Activated CD8-positive, alpha-beta T cell treated with anti-CD3 and anti-CD28 coated beads, Interleukin-2, amount 10 ng/mL, durations not matched to agents 7 days and 5 days (primary cell): ENCODE measurements around the gene NPB. TPM values are rescaled to one million over a fixed set of nuclear protein-coding genes. Genes with fewer than 3 reads are reported as not detected.

Experiments
- ATAC-seq: fragments of 150-1000 bp; cut with Tn5 transposase; one replicate; pipeline ENCODE4 v1.10.0; 2021; ENCODE audit warnings: moderate library complexity
- CTCF ChIA-PET: fragments of 350-600 bp; sonication (Branson Sonifier 250); formaldehyde crosslinking; loops from one replicate; lab custom pipeline; 2021; ENCODE audit warnings: antibody characterized with exemption; lab: Charles Lee
- POLR2A ChIA-PET: fragments of 350-600 bp; sonication (Branson Sonifier 250); formaldehyde crosslinking; loops from one replicate; lab custom pipeline; 2021; ENCODE audit warnings: antibody characterized with exemption; lab: Charles Lee
- DNase-seq: peaks from one replicate; pipeline ENCODE4 v3.0.0-alpha.2; 2020
- H3K27ac Mint-ChIP-seq: one replicate; pipeline ENCODE4 v1.8.0; 2021; ENCODE audit warnings: mild to moderate bottlenecking, mixed read lengths
- H3K27me3 Mint-ChIP-seq: one replicate; pipeline ENCODE4 v1.8.0; 2021; ENCODE audit warnings: low read depth, mixed read lengths
- H3K36me3 Mint-ChIP-seq: one replicate; pipeline ENCODE4 v1.8.0; 2021; ENCODE audit warnings: low read depth, mixed read lengths
- H3K4me1 Mint-ChIP-seq: one replicate; pipeline ENCODE4 v1.8.0; 2021; ENCODE audit warnings: low read depth, mixed read lengths
- H3K4me3 Mint-ChIP-seq: one replicate; pipeline ENCODE4 v1.8.0; 2021; ENCODE audit warnings: mild to moderate bottlenecking, mixed read lengths
- H3K9me3 Mint-ChIP-seq: one replicate; pipeline ENCODE4 v1.8.0; 2022; ENCODE audit warnings: mixed read lengths; ENCODE audit not compliant: insufficient read depth
- total RNA-seq, 2 experiments: library from RNA; stranded (reverse); gene quantifications; one replicate each; pipeline ENCODE4 v1.2.3, GENCODE V29; 2021

Gene NPB
- total RNA-seq, 2 experiments from 2014 or later, result 0.18 to 0.55 TPM

DNA sequence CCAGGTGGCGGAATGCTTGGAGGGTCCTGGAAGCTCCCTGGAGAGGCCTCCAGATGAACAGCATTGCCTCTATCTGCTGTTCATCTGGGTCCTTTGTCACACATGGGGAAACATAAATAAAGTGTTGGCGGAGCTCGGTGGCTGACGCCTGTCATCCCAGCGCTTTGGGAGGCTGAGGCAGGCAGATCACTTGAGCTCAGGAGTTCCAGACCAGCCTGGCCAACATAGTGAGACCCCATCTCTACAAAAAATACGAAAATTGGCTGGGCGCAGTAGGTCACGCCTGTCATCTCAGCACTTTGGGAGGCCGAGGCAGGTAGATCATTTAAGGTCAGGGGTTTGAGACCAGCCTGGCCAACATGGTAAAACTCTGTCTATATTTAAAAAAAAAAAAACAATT is 42.8 kb downstream of the NPB start:
- H3K27me3 Mint-ChIP-seq, result no peaks in the 10 kb centered on the region
- ChIA-PET POLR2A (no interaction called here), CTCF (interaction anchor here (1.0 kb wide), 1 partner anchor 15 kb away, joined by 3 read pairs; no protein-coding TSS in a partner anchor)
- H3K27ac Mint-ChIP-seq, result no peak overlapping the region
- H3K9me3 Mint-ChIP-seq, result no peaks in the 10 kb centered on the region
- DNase-seq (no peak), ATAC-seq (no peak)
- no peaks in the 10 kb centered on the region for H3K4me1 Mint-ChIP-seq
- H3K4me3 Mint-ChIP-seq, result no peak overlapping the region
- H3K36me3 Mint-ChIP-seq, result no peaks in the 10 kb centered on the region

GRCh38 chr17:81947189-81947588 is 45.2 kb downstream of the NPB start, which contains the start of gene MYADML2:
TSS of gene MYADML2 (minus strand) at chr17:81947233. CDS start at chr17:81941741, 5,492 bp downstream.
- no peaks in the 10 kb centered on the region for H3K9me3 Mint-ChIP-seq
- H3K4me1 Mint-ChIP-seq, result peaks cover 3% of the 10 kb centered on the region
- DNase-seq (no peak), ATAC-seq (no peak)
- H3K36me3 Mint-ChIP-seq, result no peaks in the 10 kb centered on the region
- H3K4me3 Mint-ChIP-seq, result no peak within 1 kb of the TSS
- peaks cover 6% of the 10 kb centered on the region for H3K27me3 Mint-ChIP-seq
- H3K27ac Mint-ChIP-seq, result no peak within 1 kb of the TSS
- ChIA-PET CTCF (interaction anchor here (0.8 kb wide), 1 partner anchor 12 kb away, joined by 3 read pairs; no protein-coding TSS in a partner anchor), POLR2A (no interaction called here)

- ChIA-PET CTCF (interaction anchor here (1.1 kb wide), 1 partner anchor 11 kb away, joined by 4 read pairs; no protein-coding TSS in a partner anchor), POLR2A (no interaction called here)
- ATAC-seq, result no peak
- H3K9me3 Mint-ChIP-seq, result no peaks in the 10 kb centered on the region
- DNase-seq, result no peak
- H3K27ac Mint-ChIP-seq, result no peak overlapping the region
- H3K36me3 Mint-ChIP-seq, result no peaks in the 10 kb centered on the region
- peaks cover 3% of the 10 kb centered on the region for H3K4me1 Mint-ChIP-seq
- peaks cover 8% of the 10 kb centered on the region for H3K27me3 Mint-ChIP-seq
- H3K4me3 Mint-ChIP-seq, result no peak overlapping the region
Observed at GRCh38 chr17:81948635-81949378, 46.8 kb downstream of the NPB start.

DNA sequence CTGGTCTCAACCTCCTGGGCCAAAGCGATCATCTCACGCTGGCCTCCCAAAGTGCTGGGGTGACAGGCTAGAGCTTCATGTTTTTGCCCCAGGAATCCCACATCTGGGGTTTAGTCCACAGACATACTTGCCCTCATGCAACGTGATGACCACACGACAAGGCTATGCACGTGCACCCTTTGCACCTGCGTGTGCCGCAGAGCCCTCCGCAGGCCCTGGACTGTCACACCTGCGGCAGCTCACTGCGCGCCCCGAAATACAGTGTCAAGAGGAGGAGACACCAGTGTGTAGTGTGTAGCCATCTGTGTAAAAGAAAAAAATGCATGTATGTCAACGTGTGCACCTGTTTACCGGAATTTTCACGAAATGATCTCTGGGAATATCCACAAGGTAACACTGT is 48.5 kb downstream of the NPB start:
- no peaks in the 10 kb centered on the region for H3K9me3 Mint-ChIP-seq

DNA sequence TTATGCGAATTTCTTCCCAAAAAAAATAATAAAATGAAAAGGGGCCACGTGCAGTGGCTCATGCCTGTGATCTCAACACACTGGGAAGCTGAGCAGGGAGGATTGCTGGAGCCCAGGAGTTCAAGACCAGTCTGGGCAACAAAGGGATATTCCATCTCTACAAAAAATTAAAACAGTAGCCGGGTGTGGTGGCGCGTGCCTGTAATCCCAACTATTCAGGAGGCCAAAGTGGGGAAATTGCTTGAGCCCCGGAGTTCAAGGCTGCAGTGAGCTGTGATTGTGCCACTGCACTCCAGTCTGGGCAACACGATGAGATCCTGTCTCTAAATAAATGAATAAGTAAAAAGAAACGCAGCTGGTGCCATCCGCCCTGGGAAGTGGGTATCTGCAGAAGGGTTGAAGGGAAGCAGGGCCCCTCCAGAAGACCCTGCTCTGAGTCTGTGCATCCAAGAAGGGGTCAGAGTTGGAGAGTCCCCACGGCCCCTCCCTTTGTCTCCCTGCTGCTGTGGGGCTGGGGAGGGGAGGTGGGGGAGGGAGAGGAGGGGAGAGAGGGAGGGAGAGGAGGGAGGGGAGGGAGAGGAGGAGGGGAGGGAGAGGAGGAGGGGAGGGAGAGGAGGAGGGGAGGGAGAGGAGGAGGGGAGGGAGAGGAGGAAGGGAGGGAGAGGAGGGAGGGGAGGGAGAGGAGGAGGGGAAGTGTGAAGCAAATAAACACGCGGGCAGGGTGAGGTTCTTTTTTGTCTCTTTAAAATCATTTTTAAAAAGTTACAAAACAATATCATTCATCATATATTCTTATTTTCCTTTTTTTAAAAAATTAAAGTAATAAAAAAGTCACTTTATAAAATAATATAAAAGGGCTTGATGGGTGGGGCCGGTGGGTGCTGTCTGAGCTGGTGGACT is 50.0 kb downstream of the NPB start:
- H3K4me3 Mint-ChIP-seq, result no peak overlapping the region

More for the DNA sequence above, 48.5 kb downstream of the NPB start:
- ChIA-PET CTCF (interaction anchor here (0.9 to 1.7 kb wide), 3 partner anchors 9 to 69 kb away, joined by 3 to 11 read pairs (median 4); no protein-coding TSS in a partner anchor), POLR2A (no interaction called here)
- no peaks in the 10 kb centered on the region for H3K36me3 Mint-ChIP-seq
- H3K27ac Mint-ChIP-seq, result no peak overlapping the region
- no peak for DNase-seq
- peaks cover 8% of the 10 kb centered on the region for H3K27me3 Mint-ChIP-seq
- H3K4me3 Mint-ChIP-seq, result no peak overlapping the region
- H3K4me1 Mint-ChIP-seq, result peaks cover 3% of the 10 kb centered on the region
- ATAC-seq, result no peak

More for the DNA sequence above, 50.0 kb downstream of the NPB start:
- POLR2A ChIA-PET, result no interaction called here
- no peaks in the 10 kb centered on the region for H3K9me3 Mint-ChIP-seq
- CTCF ChIA-PET, result no interaction called here
- ATAC-seq (no peak), DNase-seq (no peak)
- peaks cover 3% of the 10 kb centered on the region for H3K4me1 Mint-ChIP-seq
- H3K27ac Mint-ChIP-seq, result no peak overlapping the region
- peaks cover 8% of the 10 kb centered on the region for H3K27me3 Mint-ChIP-seq
- H3K36me3 Mint-ChIP-seq, result no peaks in the 10 kb centered on the region

Other genes with a start within 250 kb of the NPB start
- 10 to 100 TPM; 76.5 to 80.3 TPM for gene PDE6G, start 245.7 kb upstream of the NPB start, total RNA-seq
- 10 to 100 TPM; 48.5 to 52.3 TPM for gene OXLD1, start 235.6 kb upstream of the NPB start, total RNA-seq
- 10 to 100 TPM; 42.3 to 43.7 TPM for gene CCDC137, start 235.5 kb upstream of the NPB start, total RNA-seq
- 10 to 100 TPM; 21.3 to 28.4 TPM for gene ARL16, start 218.4 kb upstream of the NPB start, total RNA-seq
- gene HGS, start 218.2 kb upstream of the NPB start, total RNA-seq, result 100 to 1,000 TPM; 107 to 128 TPM
- gene MRPL12, start 198.9 kb upstream of the NPB start, total RNA-seq, result 100 to 1,000 TPM; 102 to 104 TPM
- 10 to 100 TPM; 39.2 to 40.4 TPM for gene SLC25A10, start 190.0 kb upstream of the NPB start, total RNA-seq
- gene GCGR, start 98.1 kb upstream of the NPB start, total RNA-seq, result not detected
- gene MCRIP1, start 68.9 kb upstream of the NPB start, total RNA-seq, result 10 to 100 TPM; 42.3 to 43.0 TPM
- not detected for gene PPP1R27, start 67.2 kb upstream of the NPB start, total RNA-seq
- 100 to 1,000 TPM; 474 to 498 TPM for gene P4HB, start 41.7 kb upstream of the NPB start, total RNA-seq
- gene ARHGDIA, start 30.9 kb upstream of the NPB start, total RNA-seq, result 100 to 1,000 TPM; 756 to 778 TPM
- 100 to 1,000 TPM; 269 to 273 TPM for gene ALYREF, start 10.7 kb upstream of the NPB start, total RNA-seq
- gene ANAPC11, start 10.5 kb upstream of the NPB start, total RNA-seq, result 100 to 1,000 TPM; 122 TPM
- 10 to 100 TPM; 48.6 to 50.4 TPM for gene PCYT2, start 9.2 kb downstream of the NPB start, total RNA-seq
- gene SIRT7, start 15.9 kb downstream of the NPB start, total RNA-seq, result 10 to 100 TPM; 55.0 to 63.4 TPM
- gene MAFG, start 25.5 kb downstream of the NPB start, total RNA-seq, result 10 to 100 TPM; 14.0 to 16.5 TPM
- 10 to 100 TPM; 35.5 to 38.1 TPM for gene PYCR1, start 35.1 kb downstream of the NPB start, total RNA-seq
- not detected for gene MYADML2, start 45.0 kb downstream of the NPB start, total RNA-seq
- under 1 TPM; 0.29 to 0.42 TPM for gene NOTUM, start 58.9 kb downstream of the NPB start, total RNA-seq
- gene ASPSCR1, start 75.4 kb downstream of the NPB start, total RNA-seq, result 10 to 100 TPM; 27.0 to 33.7 TPM
- 10 to 100 TPM; 86.7 to 87.7 TPM for gene CENPX, start 120.6 kb downstream of the NPB start, total RNA-seq
- gene LRRC45, start 121.1 kb downstream of the NPB start, total RNA-seq, result 10 to 100 TPM; 58.3 to 58.9 TPM
- gene RAC3, start 129.4 kb downstream of the NPB start, total RNA-seq, result 10 to 100 TPM; 12.9 to 13.1 TPM
- gene DCXR, start 135.5 kb downstream of the NPB start, total RNA-seq, result 100 to 1,000 TPM; 141 TPM
- gene RFNG, start 149.6 kb downstream of the NPB start, total RNA-seq, result 10 to 100 TPM; 19.4 to 20.8 TPM
- 100 to 1,000 TPM in 1 of 2 experiments, 10 to 100 TPM in 1; 97.6 to 104 TPM for gene GPS1, start 149.7 kb downstream of the NPB start, total RNA-seq
- 100 to 1,000 TPM; 126 to 127 TPM for gene DUS1L, start 163.6 kb downstream of the NPB start, total RNA-seq
- gene FASN, start 196.0 kb downstream of the NPB start, total RNA-seq, result 100 to 1,000 TPM; 255 to 261 TPM